C4-2B (cell line): Measurements from ENCODE around the gene VPS13C.
"Not testable (repeated sequence)": the region's sequence is repeated elsewhere in the genome, so short reads cannot be mapped to it uniquely, and the experiment has no call there.

Experiments used
- H3K27ac ChIP-seq: fragments of 450-650 bp; 2 replicates; pipeline ENCODE4 v1.5.1; 2017
- ZFX ChIP-seq: fragments of 450-650 bp; IDR thresholded peaks from 2 replicates; pipeline ENCODE4 v1.6.1; 2017
- TF ChIP-seq, protein P1 (sequence below): fragments of 450-650 bp; conservative IDR thresholded peaks from 2 replicates; pipeline ENCODE4 v1.5.1; 2017; ENCODE audit warnings: mild to moderate bottlenecking

Gene VPS13C

DNA sequence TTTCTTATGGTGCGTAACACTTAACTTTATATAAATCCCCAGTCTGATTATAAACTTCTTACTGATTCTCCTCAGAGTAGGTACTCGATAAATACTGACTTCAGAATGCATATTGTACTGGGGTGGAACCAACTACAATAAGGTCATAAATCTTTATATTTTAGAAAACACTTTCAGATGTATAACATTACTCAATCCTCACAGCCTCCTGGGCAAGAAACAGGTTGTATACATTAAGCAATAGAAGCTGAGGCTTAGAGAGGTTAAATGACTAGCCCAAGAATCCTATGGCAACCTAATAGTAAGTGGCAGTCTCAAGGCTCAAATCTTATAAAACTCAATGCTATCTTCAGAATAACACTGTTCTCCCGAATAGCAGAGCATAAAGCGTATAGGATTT is 9.1 kb downstream of the VPS13C start:
- no peak overlapping the region for H3K27ac ChIP-seq
- TF ChIP-seq, protein P1, sequence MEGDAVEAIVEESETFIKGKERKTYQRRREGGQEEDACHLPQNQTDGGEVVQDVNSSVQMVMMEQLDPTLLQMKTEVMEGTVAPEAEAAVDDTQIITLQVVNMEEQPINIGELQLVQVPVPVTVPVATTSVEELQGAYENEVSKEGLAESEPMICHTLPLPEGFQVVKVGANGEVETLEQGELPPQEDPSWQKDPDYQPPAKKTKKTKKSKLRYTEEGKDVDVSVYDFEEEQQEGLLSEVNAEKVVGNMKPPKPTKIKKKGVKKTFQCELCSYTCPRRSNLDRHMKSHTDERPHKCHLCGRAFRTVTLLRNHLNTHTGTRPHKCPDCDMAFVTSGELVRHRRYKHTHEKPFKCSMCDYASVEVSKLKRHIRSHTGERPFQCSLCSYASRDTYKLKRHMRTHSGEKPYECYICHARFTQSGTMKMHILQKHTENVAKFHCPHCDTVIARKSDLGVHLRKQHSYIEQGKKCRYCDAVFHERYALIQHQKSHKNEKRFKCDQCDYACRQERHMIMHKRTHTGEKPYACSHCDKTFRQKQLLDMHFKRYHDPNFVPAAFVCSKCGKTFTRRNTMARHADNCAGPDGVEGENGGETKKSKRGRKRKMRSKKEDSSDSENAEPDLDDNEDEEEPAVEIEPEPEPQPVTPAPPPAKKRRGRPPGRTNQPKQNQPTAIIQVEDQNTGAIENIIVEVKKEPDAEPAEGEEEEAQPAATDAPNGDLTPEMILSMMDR = no peak
- no peak for TF ChIP-seq ZFX

DNA sequence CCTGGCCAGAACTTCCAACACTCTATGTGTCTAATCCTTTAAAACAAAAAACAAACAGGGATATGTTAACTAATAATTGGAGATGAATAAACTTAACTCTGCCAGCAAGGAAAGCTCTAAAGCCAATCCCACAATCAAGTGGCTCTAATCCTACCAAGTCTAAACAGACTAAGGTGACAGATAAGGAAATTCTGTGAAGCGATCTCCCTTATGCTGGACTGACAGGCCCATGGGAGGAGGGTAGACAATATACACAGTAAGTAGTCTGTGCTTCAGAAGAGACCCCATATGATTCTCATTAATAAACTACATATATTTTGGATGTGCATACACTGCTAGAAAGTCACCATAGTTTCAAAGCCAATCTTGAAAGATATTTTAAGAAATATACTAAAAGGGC is 10.1 kb downstream of the VPS13C start:
- TF ChIP-seq ZFX = no peak
- TF ChIP-seq, protein P1 = no peak
- no peak overlapping the region for H3K27ac ChIP-seq

DNA sequence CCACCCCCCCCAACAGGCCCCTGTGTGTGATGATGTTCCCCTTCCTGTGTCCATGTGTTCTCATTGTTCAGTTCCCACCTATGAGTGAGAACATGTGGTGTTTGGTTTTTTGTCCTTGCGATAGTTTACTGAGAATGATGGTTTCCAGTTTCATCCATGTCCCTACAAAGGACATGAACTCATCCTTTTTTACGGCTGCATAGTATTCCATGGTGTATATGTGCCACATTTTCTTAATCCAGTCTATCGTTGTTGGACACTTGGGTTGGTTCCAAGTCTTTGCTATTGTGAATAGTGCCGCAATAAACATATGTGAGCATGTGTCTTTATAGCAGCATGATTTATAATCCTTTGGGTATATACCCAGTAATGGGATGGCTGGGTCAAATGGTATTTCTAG is 12.0 kb downstream of the VPS13C start:
- not testable (repeated sequence) for H3K27ac ChIP-seq

DNA sequence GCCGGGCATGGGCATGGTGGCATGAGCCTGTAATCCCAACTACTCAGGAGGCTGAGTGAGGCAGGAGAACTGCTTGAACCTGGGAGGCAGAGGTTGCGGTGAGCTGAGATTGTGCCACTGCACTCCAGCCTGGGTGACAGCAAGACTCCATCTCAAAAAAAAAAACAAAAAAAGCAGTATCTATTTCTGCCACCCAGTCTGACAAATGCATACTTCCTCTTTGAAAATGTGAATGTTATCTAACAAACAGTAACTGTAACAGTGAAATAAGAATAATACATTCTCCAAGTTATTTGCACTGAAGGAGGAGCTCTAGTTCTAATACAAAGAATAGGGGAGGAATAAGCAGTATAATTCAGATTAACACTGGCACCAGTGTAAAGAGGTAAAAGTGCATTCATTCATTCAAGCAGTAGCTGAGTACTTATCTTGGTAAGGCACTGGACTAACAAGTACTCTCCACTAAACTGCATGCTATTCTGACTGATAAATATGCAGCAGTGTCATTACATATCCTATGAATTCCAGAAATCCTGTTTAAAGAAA is 12.9 kb downstream of the VPS13C start:
- TF ChIP-seq, protein P1 = no peak
- TF ChIP-seq ZFX = no peak
- no peak overlapping the region for H3K27ac ChIP-seq

DNA sequence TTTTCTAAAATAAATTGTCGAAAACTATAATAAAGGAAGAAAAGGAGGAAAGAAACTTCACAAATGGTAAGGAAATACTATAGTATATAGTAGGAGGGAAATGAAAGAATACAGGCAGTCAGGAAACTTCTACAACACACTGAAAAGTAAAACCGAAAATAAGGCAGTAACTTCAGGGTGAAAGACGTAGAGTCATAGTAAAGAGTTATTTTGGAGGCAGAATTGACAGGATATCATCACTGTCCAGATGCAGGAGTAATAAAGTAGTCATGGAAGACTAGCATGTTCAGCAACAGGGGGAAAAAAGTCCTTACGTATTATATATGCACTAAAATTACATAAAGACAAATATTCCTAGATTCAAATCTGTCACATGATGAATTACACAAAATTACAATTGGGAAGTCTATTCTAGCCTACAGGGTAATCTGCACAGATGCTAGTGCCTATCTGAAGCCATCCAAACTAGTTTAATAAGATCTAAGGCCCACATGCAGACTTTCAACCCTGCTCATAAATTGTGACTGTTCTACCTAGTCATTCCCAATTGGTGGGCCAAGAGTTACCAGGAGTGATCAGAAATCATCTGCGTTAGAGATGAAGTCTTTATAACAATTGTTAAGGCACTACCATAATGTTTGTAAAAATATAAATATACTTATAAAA is 14.0 kb downstream of the VPS13C start:
- no peak for TF ChIP-seq ZFX
- TF ChIP-seq, protein P1 = no peak
- H3K27ac ChIP-seq = no peak overlapping the region

DNA sequence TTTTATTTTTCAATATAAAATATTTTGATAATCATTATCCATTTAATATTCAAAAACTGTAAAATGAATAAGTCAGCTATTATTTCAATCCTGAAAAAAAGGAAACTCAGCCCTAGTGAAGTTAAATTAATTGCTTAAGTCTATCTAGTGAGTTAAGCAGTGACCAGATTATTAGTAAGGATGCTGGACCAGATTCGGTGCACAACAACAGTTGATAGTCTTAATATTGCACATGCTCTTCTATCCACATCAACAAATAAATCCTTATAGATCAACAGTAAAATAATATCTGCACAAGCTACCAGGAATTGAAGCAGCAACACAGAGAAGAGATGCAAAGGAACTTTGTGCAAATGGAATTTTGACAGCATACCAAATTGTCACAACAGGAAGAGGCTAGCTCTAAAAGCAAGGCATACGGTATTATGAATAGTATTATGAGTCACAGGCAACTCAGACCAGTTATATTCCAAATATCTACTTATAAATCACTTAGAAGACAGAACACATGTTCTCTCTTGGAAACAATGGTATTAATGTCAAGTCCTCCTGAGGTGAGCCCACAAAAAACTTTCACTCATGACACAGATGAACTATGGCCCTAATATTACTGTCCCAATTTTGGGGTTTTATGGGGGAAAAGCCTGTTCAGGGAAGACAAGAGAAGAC is 24.9 kb downstream of the VPS13C start:
- TF ChIP-seq, protein P1 = no peak
- H3K27ac ChIP-seq = no peak overlapping the region

DNA sequence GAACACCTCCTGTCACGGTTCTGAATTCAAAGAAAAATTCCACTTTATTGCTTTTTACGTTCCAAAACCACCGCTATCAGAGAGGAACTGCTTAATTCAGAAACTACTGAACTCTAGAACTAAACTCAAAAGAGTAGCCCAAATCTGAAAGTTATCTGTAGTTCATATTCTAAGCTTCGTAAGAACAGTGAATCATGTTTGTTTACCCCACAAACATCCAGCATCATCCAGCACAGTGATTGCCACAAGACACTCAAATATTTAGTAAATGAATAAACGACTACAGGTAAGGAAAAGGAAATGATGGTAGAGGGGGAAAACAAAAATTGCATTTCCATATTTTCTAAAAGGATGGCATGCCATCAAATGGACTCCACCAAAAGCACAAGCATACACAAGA is 32.3 kb downstream of the VPS13C start:
- H3K27ac ChIP-seq = no peak overlapping the region
- TF ChIP-seq, protein P1 = no peak
- TF ChIP-seq ZFX = no peak

DNA sequence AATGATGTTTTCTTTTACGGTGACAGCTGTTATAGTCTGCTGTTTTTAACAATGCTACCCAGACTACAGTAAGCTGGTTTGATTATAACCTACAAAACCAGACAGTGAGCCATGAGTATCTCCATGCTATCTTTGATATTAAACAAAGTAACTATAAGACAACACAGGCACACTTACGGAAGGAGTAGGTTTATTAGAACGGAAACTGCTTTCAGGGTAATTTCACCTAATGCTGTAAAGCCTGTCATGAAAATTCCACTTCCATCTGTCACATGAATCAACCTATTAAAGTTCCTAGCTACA is 33.0 kb downstream of the VPS13C start:
- TF ChIP-seq ZFX = no peak
- TF ChIP-seq, protein P1 = no peak

More for the DNA sequence above, 33.0 kb downstream of the VPS13C start:
- H3K27ac ChIP-seq = no peak overlapping the region
